Stimulated activated CD8-positive, alpha-beta memory T cell treated with anti-CD3 and anti-CD28 coated beads, Interleukin-15, amount 100 ng/mL, for 1 hour (primary cell): ENCODE measurements around the gene PTPN13.
"Not testable (repeated sequence)": the region's sequence is repeated elsewhere in the genome, so short reads cannot be mapped to it uniquely, and the experiment has no call there.

Experiments
- DNase-seq: peaks from one replicate; pipeline ENCODE4 v3.0.0-alpha.2; 2020; ENCODE audit warnings: low read depth

PTPN13 gene

GRCh38 chr4:86644892-86645291 is 50.8 kb downstream of the PTPN13 start:
- no peak for DNase-seq

GRCh38 chr4:86652332-86652932 is 58.3 kb downstream of the PTPN13 start:
- DNase-seq, result no peak

GRCh38 chr4:86653237-86653865 is 59.2 kb downstream of the PTPN13 start:
- DNase-seq, result no peak

- DNase-seq, result not testable (repeated sequence)
Measured at GRCh38 chr4:86656781-86657180, 62.7 kb downstream of the PTPN13 start.

- no peak for DNase-seq
Measured at GRCh38 chr4:86657382-86657781, 63.3 kb downstream of the PTPN13 start.

- no peak for DNase-seq
Measured at GRCh38 chr4:86657910-86658309, 63.8 kb downstream of the PTPN13 start.

- DNase-seq, result no peak
Measured at GRCh38 chr4:86660401-86660800, 66.3 kb downstream of the PTPN13 start.

- DNase-seq, result no peak
Measured at GRCh38 chr4:86661006-86661405, 66.9 kb downstream of the PTPN13 start.

- DNase-seq, result no peak
Measured at GRCh38 chr4:86661418-86661817, 67.3 kb downstream of the PTPN13 start.

- DNase-seq, result no peak
Measured at GRCh38 chr4:86664959-86665358, 70.8 kb downstream of the PTPN13 start.

- DNase-seq, result no peak
Measured at GRCh38 chr4:86670298-86670697, 76.2 kb downstream of the PTPN13 start.

GRCh38 chr4:86670756-86671155 is 76.6 kb downstream of the PTPN13 start:
- no peak for DNase-seq

- DNase-seq, result no peak
Measured at GRCh38 chr4:86675548-86675947, 81.4 kb downstream of the PTPN13 start.

GRCh38 chr4:86678796-86679195 is 84.7 kb downstream of the PTPN13 start:
- DNase-seq, result no peak

- no peak for DNase-seq
Measured at GRCh38 chr4:86679441-86679840, 85.3 kb downstream of the PTPN13 start.

- no peak for DNase-seq
Measured at GRCh38 chr4:86683167-86683566, 89.1 kb downstream of the PTPN13 start.

- no peak for DNase-seq
Measured at GRCh38 chr4:86683983-86684382, 89.9 kb downstream of the PTPN13 start.

GRCh38 chr4:86685401-86685800 is 91.3 kb downstream of the PTPN13 start:
- DNase-seq, result no peak

GRCh38 chr4:86686741-86687140 is 92.6 kb downstream of the PTPN13 start:
- DNase-seq, result no peak

GRCh38 chr4:86688026-86688425 is 93.9 kb downstream of the PTPN13 start:
- no peak for DNase-seq

- no peak for DNase-seq
Measured at GRCh38 chr4:86704601-86705000, 110.5 kb downstream of the PTPN13 start.

GRCh38 chr4:86706923-86707597 is 112.9 kb downstream of the PTPN13 start:
- DNase-seq, result no peak

GRCh38 chr4:86717651-86718050 is 123.5 kb downstream of the PTPN13 start:
- no peak for DNase-seq

GRCh38 chr4:86718152-86718551 is 124.0 kb downstream of the PTPN13 start:
- no peak for DNase-seq
